ENCODE results near the gene CBX4. TPM values are rescaled to one million over a fixed set of nuclear protein-coding genes. Genes with fewer than 3 reads are reported as not detected.

The CBX4 gene
- total and polyA plus RNA-seq, 7 donors: 3.5 to 14.2 (median 7.6) TPM

- intact Hi-C loops (cut with DNase I): loop anchor here (1.0 kb wide), 1 partner anchor 44 kb away; no protein-coding TSS in a partner anchor
- WGBS, 2 donors: 80% methylated on average over 8 of the region's 8 CpGs
Observed at GRCh38 chr17:79795795-79796443, 43.3 kb downstream of the CBX4 start.

GRCh38 chr17:79794659-79795511 is 44.4 kb downstream of the CBX4 start:
- peaks cover 0 to 86% (median 60%) of the 10 kb centered on the region in 4 donors for H3K4me1 ChIP-seq
- no peaks in the 10 kb centered on the region for H3K9me3 ChIP-seq
- intact Hi-C loops (cut with DNase I): loop anchor here (5.0 kb wide), 1 partner anchor 122 kb away; no protein-coding TSS in a partner anchor
- DNase-seq: no peak
- TF ChIP-seq CTCF (IDR thresholded peaks at IDR 0.05): no peak
- no peak for TF ChIP-seq POLR2AphosphoS5 (IDR thresholded peaks at IDR 0.05)
- TF ChIP-seq POLR2A (IDR thresholded peaks at IDR 0.05): no peak
- TF ChIP-seq EP300 (IDR thresholded peaks at IDR 0.05): no peak
- no peaks in the 10 kb centered on the region for H3K36me3 ChIP-seq
- H3K4me3 ChIP-seq: no peak overlapping the region
- peak overlapping the region in 2 of 4 donors; percentile 79 to 81 for H3K27ac ChIP-seq
- H3K27me3 ChIP-seq: peaks cover 57 to 77% (median 75%) of the 10 kb centered on the region in 3 donors
- WGBS, 2 donors: 92% methylated on average over 47 of the region's 47 CpGs

More at GRCh38 chr17:79795795-79796443, 43.3 kb downstream of the CBX4 start:
- H3K27me3 ChIP-seq: peaks cover 57 to 77% (median 75%) of the 10 kb centered on the region in 3 donors
- no peak for DNase-seq
- H3K4me3 ChIP-seq: peak overlapping the region in 3 of 4 donors; percentile 62 to 72 (median 69)
- peaks cover 0 to 89% (median 62%) of the 10 kb centered on the region in 4 donors for H3K4me1 ChIP-seq
- H3K27ac ChIP-seq: peak overlapping the region in 1 of 4 donors; percentile 86
- H3K9me3 ChIP-seq: no peaks in the 10 kb centered on the region
- no peaks in the 10 kb centered on the region for H3K36me3 ChIP-seq
- TF ChIP-seq CTCF (IDR thresholded peaks at IDR 0.05) (no peak), EP300 (IDR thresholded peaks at IDR 0.05) (no peak), POLR2A (IDR thresholded peaks at IDR 0.05) (no peak), POLR2AphosphoS5 (IDR thresholded peaks at IDR 0.05) (no peak)

GRCh38 chr17:79793924-79794304 is 45.3 kb downstream of the CBX4 start:
- Histone ChIP-seq H3K4me3 (peak overlapping the region in 2 of 4 donors; percentile 41 to 49), H3K27ac (peak overlapping the region; percentile 30 to 81 (median 65))

More at GRCh38 chr17:79793924-79794304, 45.3 kb downstream of the CBX4 start:
- Histone ChIP-seq H3K27me3 (peaks cover 56 to 77% (median 75%) of the 10 kb centered on the region in 3 donors), H3K4me1 (peaks cover 0 to 81% (median 59%) of the 10 kb centered on the region in 4 donors), H3K36me3 (no peaks in the 10 kb centered on the region), H3K9me3 (no peaks in the 10 kb centered on the region)
- DNase-seq: no peak
- intact Hi-C loops (cut with DNase I): loop anchor here (2.0 to 5.0 kb wide), 2 partner anchors 15 to 123 kb away; partner anchors contain the start of gene CBX2
- WGBS, 2 donors: 69 to 73% methylated on average over 3 of the region's 3 CpGs
- TF ChIP-seq POLR2AphosphoS5 (IDR thresholded peaks at IDR 0.05): no peak
- no peak for TF ChIP-seq EP300 (IDR thresholded peaks at IDR 0.05)
- TF ChIP-seq CTCF (IDR thresholded peaks at IDR 0.05): no peak
- TF ChIP-seq POLR2A (IDR thresholded peaks at IDR 0.05): no peak
